Stimulated activated CD8-positive, alpha-beta memory T cell treated with anti-CD3 and anti-CD28 coated beads, Interleukin-2, amount 100 ng/mL, for 48 hours (primary cell): ENCODE data around the gene CES2.

Source experiments
- DNase-seq, 2 donors: peaks; one replicate each; pipeline ENCODE4 v3.0.0-alpha.2; 2020; ENCODE audit warnings: low read depth in 2 of 2

CES2 gene

GRCh38 chr16:66902648-66903543 lies 32.4 kb upstream of the CES2 start:
- DNase-seq: no peak

GRCh38 chr16:66903544-66904427 lies 31.5 kb upstream of the CES2 start:
- no peak for DNase-seq

- DNase-seq: no peak
Measured at GRCh38 chr16:66904428-66904845, 30.9 kb upstream of the CES2 start.

GRCh38 chr16:66904846-66905632 lies 30.3 kb upstream of the CES2 start:
- DNase-seq: no peak

- no peak for DNase-seq
Measured at GRCh38 chr16:66905633-66906539, 29.4 kb upstream of the CES2 start.

- DNase-seq: no peak
Measured at GRCh38 chr16:66906916-66907836, 28.1 kb upstream of the CES2 start.

- DNase-seq: no peak
Measured at GRCh38 chr16:66908116-66908515, 27.2 kb upstream of the CES2 start.

GRCh38 chr16:66908762-66909559 lies 26.4 kb upstream of the CES2 start:
- DNase-seq: no peak

GRCh38 chr16:66910175-66910940 lies 25.0 kb upstream of the CES2 start:
- no peak for DNase-seq

- DNase-seq: no peak
Measured at GRCh38 chr16:66911112-66911511, 24.2 kb upstream of the CES2 start.

GRCh38 chr16:66911801-66912200 lies 23.5 kb upstream of the CES2 start:
- DNase-seq: no peak

GRCh38 chr16:66913081-66913480 lies 22.2 kb upstream of the CES2 start:
- DNase-seq: no peak

GRCh38 chr16:66913711-66914110 lies 21.6 kb upstream of the CES2 start:
- no peak for DNase-seq

- no peak for DNase-seq
Measured at GRCh38 chr16:66914541-66914940, 20.8 kb upstream of the CES2 start.

GRCh38 chr16:66915041-66915440 lies 20.3 kb upstream of the CES2 start:
- no peak for DNase-seq

GRCh38 chr16:66916518-66916917 lies 18.8 kb upstream of the CES2 start:
- no peak for DNase-seq

- DNase-seq: no peak
Measured at GRCh38 chr16:66917741-66918140, 17.6 kb upstream of the CES2 start.

GRCh38 chr16:66918355-66918754 lies 17.0 kb upstream of the CES2 start:
- DNase-seq: no peak
